GM10266 (cell line): ENCODE measurements around the gene BTBD17.

Experiments used
- DNase-seq: peaks from one replicate; pipeline ENCODE4 v3.0.0; 2012; ENCODE audit errors: extremely low spot score
- CTCF ChIP-seq: IDR thresholded peaks from 2 replicates; pipeline ENCODE4 v1.5.1; 2012; ENCODE audit warnings: mild to moderate bottlenecking, low read depth; ENCODE audit not compliant: control insufficient read depth, insufficient read depth; ENCODE audit errors: missing control alignments

The BTBD17 gene

GRCh38 chr17:74350486-74350885 lies 11.2 kb downstream of the BTBD17 start:
- TF ChIP-seq CTCF, result no peak
- no peak for DNase-seq

- DNase-seq, result no peak
- no peak for TF ChIP-seq CTCF
These were observed 12.5 kb downstream of the BTBD17 start for GRCh38 chr17:74349120-74349519.

- DNase-seq, result no peak
- TF ChIP-seq CTCF, result no peak
These were observed 14.0 kb downstream of the BTBD17 start for GRCh38 chr17:74347646-74348045.

- DNase-seq, result no peak
- TF ChIP-seq CTCF, result no peak
These were observed 16.0 kb downstream of the BTBD17 start for GRCh38 chr17:74345433-74346241.

GRCh38 chr17:74344658-74345057 lies 17.0 kb downstream of the BTBD17 start:
- no peak for TF ChIP-seq CTCF
- DNase-seq, result no peak

GRCh38 chr17:74343526-74344284 lies 18.0 kb downstream of the BTBD17 start:
- TF ChIP-seq CTCF, result no peak
- no peak for DNase-seq

GRCh38 chr17:74343121-74343520 lies 18.5 kb downstream of the BTBD17 start:
- no peak for TF ChIP-seq CTCF
- no peak for DNase-seq
